NCI-H524 (cell line): ENCODE data around the gene KRT35.

Source experiments
- DNase-seq, 2 experiments: peaks; one replicate each; lab custom pipeline; 2025; lab: John Stamatoyannopoulos, UW

The KRT35 gene

DNA sequence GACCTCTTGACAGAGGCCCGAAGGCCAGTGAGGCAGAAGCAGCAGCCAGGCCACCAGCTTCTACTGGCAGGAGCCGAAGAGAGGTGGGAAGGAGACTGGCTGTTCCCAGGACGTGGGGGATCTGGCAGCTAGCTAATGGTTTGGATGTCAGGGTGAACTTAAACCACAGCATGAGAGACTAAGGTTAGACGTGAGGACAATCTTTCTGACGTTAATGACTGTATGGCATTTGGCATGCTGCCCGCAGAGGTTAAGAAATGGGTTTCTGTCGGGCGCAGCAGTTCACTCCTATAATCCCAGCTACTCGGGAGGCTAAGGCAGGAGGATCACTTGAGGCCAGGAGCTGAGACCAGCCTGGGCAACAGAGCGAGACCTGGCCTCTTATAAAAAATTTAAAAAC lies 30.8 kb upstream of the KRT35 start:
- DNase-seq = no peak

DNA sequence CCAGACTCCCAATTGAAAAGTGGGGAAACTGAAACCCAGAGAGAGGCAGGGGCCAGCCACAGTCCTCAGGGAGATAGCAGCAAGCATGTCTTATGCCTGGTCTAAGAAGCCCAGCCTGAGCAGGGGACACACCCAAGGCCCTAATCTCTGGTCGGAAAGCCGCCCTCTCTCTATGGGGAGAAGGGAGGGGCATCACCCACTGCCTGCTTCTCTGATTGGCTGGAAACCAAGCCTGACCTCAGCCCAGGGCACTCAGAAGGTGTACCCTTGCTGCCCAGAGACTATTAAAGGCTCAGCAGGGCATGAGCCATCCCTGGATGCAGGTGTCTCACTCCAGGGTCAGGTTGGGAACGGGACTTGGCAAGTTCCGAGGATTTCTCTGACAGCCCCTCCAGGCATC lies 30.2 kb upstream of the KRT35 start:
- DNase-seq = no peak

- DNase-seq = no peak
Measured at GRCh38 chr17:41510251-41511065, 29.5 kb upstream of the KRT35 start.

DNA sequence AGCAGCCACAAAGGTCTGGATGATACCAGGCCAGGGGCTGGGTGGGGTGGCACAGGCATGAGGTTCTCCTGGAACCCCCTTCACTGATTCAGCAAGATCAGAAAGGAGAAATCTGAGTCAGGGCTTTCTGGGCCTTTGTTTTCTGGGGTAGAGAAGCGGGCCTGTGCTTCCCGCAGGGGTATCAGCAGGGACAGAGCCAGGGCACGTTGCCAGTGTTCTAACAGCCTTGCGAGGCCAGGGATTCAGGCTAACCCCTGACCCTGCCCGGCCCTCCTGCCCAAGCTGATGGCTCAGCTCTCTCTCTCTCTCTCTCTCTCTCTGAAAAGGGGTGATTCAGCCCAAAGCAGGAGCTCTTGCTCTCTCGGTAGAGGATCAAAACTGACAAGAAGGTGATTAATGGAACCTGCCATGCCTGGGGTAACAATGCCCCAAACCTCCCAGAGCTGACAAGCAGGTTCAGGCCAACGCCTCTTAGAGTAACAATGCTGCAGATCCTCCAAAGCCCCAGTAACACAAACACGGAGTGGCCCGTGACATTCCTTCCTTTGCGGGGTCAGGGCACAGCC lies 26.4 kb upstream of the KRT35 start:
- DNase-seq = no peak

DNA sequence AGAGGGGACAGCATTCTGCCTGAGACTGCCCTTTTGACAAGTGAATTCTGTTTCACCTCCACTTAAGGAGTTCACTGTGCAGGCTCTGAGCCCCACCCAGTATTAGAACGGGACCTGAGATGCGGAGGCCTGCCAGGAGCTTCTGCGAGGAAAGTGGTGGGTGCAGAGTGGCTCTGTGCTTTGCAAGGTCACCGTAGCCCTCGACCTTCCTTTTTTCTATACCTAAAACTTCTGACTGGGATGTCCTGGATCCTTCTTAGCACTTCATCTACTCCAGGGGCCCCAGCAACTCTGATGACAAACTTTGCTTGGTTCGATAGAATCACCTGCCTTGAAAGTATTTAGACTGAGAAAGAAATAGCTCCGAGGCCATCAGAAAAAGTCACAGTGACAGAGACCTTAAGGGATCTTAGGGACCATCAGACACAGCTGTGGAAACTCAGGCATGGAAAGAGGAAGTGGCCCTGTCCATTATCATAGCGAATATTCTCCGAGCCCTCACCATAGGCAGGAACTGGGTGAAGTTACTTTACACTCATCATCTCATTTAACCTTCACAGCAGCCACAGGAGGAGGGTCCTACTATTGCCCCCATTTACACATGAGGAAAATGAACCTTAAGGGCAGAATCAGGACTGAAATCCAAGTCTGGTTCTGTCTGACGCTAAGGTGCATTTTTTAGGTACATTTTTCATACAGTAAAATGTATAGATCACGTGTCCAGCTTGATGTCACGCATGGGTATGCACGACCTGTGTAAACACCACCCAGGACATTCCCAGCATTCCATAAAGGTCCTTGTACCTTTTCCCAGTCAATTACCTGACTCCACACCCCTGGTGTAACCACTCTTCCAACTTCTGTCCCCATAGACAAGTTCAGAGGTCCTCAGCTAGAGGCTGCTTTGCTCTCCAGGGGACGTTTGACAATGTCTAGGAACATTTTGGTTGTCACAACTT lies 25.1 kb upstream of the KRT35 start:
- no peak for DNase-seq

DNA sequence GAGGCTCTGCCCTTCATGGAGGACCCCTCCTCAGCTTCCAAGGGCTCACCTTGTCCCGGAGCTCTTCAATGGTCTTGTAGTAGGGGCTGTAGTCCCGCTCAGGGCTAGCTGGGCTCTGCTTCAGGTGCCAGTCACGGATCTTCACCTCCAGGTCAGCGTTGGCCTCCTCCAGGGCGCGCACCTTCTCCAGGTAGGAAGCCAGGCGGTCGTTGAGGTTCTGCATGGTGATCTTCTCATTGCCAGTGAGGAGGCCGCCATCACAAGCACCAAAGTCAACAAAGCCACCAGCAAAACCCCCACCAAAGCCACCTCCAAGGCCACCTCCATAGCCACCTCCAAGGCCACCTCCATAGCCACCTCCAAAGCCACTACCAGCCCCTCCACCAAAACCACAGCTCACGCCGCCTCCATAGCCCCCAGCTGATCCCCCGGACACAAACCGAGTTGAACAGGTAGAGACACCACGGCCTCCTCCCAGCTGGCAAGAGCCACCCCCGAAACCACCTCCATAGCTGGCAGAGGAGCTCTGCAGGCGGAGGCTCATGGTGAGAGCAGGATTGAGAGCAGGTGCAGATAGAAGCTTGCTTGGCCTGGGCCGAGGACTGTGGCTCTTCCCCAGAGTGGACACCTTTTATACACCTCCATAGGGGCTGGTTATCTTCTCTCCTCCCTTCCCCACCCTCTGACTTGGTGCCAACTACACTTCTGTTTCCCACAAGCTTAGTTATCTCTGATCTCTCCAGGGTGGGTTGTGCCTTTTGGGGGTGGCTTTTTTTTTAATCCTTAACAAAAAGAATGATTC lies 24.3 kb upstream of the KRT35 start, which contains the start of gene KRT13:
KRT13 (minus strand) TSS at position 606 of the 802 bp plus-strand sequence; CDS start at position 544, 62 bp downstream.
- no peak for DNase-seq

GRCh38 chr17:41504246-41504977 lies 23.5 kb upstream of the KRT35 start:
- no peak for DNase-seq

- no peak for DNase-seq
Measured at GRCh38 chr17:41503202-41503601, 22.3 kb upstream of the KRT35 start.

- no peak for DNase-seq
Measured at GRCh38 chr17:41500131-41500911, 19.4 kb upstream of the KRT35 start.

- no peak for DNase-seq
Measured at GRCh38 chr17:41499714-41500113, 18.8 kb upstream of the KRT35 start.

GRCh38 chr17:41498276-41498675 lies 17.3 kb upstream of the KRT35 start:
- DNase-seq = no peak

DNA sequence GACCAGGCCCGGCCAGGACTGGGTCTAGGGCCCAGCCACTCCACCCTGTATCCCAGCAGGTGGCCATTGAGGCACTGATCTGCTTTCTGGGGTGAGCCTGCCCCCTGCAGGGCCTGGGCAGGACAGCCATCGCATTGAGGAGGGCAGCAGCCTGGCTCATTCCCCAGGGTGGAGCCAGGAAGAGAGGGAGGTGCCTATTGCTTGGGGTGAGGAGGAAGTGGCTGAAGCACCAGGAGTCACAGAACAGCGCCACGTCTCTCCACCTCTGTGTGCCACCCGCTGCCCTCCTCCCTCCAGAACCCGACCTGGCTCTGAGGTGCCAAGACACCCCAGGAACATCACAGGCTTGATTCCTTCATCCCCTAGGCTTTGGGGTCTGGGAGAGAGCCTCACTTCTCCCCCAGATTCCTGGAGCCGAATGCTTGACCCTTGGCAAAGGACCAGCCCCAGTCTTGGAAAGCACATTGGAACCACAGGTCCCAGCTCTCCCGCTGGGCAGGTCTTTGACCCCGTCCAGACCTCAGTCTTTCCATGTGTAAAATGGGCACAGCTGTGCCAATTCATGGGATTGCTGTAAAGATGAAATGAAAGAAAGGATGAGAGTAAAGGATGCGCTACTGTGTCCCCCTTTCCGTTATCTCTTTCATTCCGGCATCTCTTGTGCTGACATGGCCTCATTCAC lies 16.0 kb upstream of the KRT35 start:
- DNase-seq = no peak

DNA sequence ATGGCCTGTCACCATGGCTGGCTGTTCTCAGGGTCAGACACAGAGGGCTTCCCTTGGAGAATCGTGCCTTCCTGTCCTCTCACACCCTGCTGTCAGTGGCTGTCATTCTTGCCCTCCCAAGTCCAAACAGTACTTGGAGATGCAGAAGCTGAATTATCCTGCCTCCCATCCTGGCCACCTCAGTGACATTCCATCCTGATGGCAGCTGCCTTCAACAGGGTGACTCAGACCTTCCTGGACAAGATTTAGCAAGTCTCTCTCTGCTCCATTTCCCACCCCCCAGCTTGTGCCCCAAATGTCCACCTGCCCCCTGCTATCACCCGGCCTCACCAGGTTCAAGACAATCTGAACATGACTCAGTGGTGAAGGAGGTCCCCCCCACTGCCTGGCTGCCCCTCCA lies 13.6 kb upstream of the KRT35 start:
- DNase-seq = no peak

GRCh38 chr17:41492771-41493170 lies 11.8 kb upstream of the KRT35 start:
- no peak for DNase-seq

DNA sequence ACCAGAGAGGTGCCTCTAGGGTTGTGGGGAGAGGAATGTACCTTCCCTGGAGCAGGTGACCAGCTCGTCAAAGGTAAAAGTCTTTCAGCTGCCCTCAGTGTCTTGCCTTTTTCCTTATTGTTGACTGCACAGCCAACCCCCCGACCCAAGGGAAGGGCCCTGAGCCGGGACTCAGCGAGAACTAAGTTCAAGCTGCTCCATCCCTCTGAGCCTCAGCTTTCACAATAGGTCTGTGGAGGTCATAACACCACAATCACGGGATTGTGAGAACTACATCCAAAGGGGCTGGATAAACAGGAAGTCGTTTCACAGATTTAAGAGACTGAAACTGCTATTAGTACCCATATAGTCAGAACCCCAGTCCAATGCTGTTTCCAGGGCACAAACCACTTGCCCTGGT lies 11.4 kb upstream of the KRT35 start:
- no peak for DNase-seq

- DNase-seq = no peak
Measured at GRCh38 chr17:41491476-41491875, 10.5 kb upstream of the KRT35 start.

- DNase-seq = no peak
Measured at GRCh38 chr17:41490000-41490990, 9.3 kb upstream of the KRT35 start.

GRCh38 chr17:41489531-41489930 lies 8.6 kb upstream of the KRT35 start, which contains the start of gene KRT36:
TSS of gene KRT36 (minus strand) at chr17:41489910. CDS start at chr17:41489864, 46 bp downstream.
- DNase-seq = no peak
